T-helper 2 cell treated with Interferon-gamma antibody and Interleukin-4, amounts not matched to agents 5 μg/mL and 100 μg/mL, for 36 hours (primary cell): ENCODE data around the gene INPP4B.
"Not testable (repeated sequence)": the region's sequence is repeated elsewhere in the genome, so short reads cannot be mapped to it uniquely, and the experiment has no call there.

Source experiments
- DNase-seq: peaks from one replicate; pipeline ENCODE4 v3.0.0; 2021; ENCODE audit warnings: low spot score
- H3K27ac Mint-ChIP-seq: one replicate; pipeline ENCODE4 v1.8.0; 2021; ENCODE audit warnings: mild to moderate bottlenecking, mixed read lengths
- H3K27me3 Mint-ChIP-seq: one replicate; pipeline ENCODE4 v1.8.0; 2021; ENCODE audit warnings: low read depth, mixed read lengths
- H3K36me3 Mint-ChIP-seq: one replicate; pipeline ENCODE4 v1.8.0; 2021; ENCODE audit warnings: low read depth, mixed read lengths
- H3K4me1 Mint-ChIP-seq: one replicate; pipeline ENCODE4 v1.8.0; 2021; ENCODE audit warnings: low read depth, mixed read lengths
- H3K4me3 Mint-ChIP-seq: one replicate; pipeline ENCODE4 v1.8.0; 2022; ENCODE audit warnings: mild to moderate bottlenecking, moderate library complexity, mixed read lengths
- H3K9me3 Mint-ChIP-seq: one replicate; pipeline ENCODE4 v1.8.0; 2021; ENCODE audit warnings: mixed read lengths

INPP4B gene

DNA sequence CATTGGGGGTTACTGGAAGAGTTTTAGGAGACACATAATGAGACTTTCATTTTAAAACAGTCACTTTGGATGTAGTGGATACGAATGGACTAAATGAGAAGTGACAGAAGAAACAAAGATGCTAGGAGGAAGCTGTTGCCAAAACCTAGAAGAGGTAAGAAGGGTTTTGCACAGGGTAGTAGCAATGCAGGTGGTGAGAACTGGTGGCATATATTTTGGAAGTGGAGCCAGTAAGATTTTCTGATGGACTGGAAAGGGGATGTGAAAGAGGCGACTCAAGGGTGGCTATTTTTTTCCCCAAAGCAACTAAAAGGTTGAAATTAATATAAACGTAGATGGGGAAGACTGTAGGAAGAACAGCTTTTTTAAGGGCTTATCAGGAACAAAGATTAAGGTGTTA is 747.7 kb downstream of the INPP4B start:
- Mint-ChIP-seq H3K9me3 (no peaks in the 10 kb centered on the region), H3K4me3 (no peak overlapping the region), H3K27ac (no peak overlapping the region), H3K4me1 (no peaks in the 10 kb centered on the region), H3K36me3 (peaks cover 42% of the 10 kb centered on the region), H3K27me3 (no peaks in the 10 kb centered on the region)
- no peak for DNase-seq

DNA sequence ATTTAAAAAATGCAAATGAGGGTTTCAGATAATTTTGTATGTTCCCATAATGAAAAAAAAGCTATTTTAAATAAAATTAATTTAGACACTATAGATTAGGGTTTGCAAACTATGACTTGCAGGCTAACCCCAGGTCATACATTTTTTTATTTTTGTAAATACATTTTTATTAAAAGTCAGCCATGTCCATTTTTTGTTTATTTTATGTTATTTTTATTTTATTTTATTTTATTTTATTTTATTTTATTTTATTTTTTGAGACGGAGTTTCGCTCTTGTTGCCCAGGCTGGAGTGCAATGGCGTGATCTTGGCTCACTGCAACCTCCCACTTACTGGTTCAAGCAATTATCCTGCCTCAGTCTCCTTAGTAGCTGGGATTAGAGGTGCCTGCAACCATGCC is 749.1 kb downstream of the INPP4B start:
- no peak overlapping the region for H3K4me3 Mint-ChIP-seq
- H3K27me3 Mint-ChIP-seq: no peaks in the 10 kb centered on the region
- H3K4me1 Mint-ChIP-seq: no peaks in the 10 kb centered on the region
- DNase-seq: no peak
- peaks cover 44% of the 10 kb centered on the region for H3K36me3 Mint-ChIP-seq
- H3K9me3 Mint-ChIP-seq: no peaks in the 10 kb centered on the region
- no peak overlapping the region for H3K27ac Mint-ChIP-seq

DNA sequence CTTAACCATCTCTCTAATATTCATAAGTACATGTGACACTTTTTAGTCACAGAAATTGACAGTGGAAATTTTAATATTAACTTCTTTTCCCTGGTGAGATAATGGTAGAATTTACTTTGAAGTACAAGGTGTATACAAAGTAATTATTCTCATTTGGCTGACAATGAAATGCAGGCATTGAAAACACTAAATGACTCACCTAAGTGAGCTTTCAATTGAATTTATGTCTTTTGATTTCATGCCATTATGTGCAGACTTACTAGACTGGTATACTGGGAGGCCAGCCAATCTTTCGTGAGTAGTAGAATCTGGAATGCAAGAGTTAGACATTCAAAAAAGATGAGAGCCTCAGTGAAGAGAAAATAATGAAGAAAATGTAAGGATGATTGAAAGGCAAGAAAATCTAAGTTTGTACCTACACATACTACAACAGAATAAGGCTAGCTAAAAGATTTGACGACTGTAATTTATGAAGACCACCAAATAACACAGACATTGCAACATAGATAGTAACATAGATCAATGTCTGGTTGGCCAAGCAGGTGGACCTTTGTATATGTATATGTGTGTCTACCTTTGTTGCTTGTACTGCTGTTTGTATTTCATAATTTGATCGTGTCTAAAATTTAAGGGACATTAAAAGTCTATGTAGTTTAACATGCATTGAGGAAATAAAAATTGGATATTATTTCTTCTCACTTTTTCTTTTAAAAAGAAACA is 750.1 kb downstream of the INPP4B start:
- H3K27me3 Mint-ChIP-seq: no peaks in the 10 kb centered on the region
- H3K36me3 Mint-ChIP-seq: peaks cover 43% of the 10 kb centered on the region
- no peak for DNase-seq
- H3K27ac Mint-ChIP-seq: no peak overlapping the region
- no peaks in the 10 kb centered on the region for H3K4me1 Mint-ChIP-seq
- H3K9me3 Mint-ChIP-seq: no peaks in the 10 kb centered on the region
- no peak overlapping the region for H3K4me3 Mint-ChIP-seq

DNA sequence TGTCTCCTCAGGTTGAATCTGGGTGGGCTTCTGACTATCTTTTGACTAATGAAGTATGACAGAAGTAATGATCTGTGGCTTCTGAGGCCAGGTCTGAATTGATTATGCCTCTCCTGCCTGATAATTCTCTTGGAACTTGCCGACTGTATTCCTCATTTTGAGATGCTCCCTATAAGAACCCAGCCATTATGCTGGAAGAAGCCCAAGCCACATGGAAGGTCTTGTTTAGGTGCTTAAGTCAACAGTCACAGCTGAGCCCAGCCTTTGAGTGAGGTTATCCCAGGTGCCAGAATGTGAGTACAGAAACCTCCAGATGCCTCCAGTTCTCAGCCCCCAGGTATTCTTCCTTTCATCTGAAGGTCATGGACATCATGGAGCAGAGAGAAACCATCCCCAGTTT is 753.2 kb downstream of the INPP4B start:
- no peak overlapping the region for H3K27ac Mint-ChIP-seq
- H3K9me3 Mint-ChIP-seq: no peaks in the 10 kb centered on the region
- H3K27me3 Mint-ChIP-seq: no peaks in the 10 kb centered on the region
- no peak overlapping the region for H3K4me3 Mint-ChIP-seq
- no peak for DNase-seq
- peaks cover 30% of the 10 kb centered on the region for H3K36me3 Mint-ChIP-seq
- no peaks in the 10 kb centered on the region for H3K4me1 Mint-ChIP-seq

DNA sequence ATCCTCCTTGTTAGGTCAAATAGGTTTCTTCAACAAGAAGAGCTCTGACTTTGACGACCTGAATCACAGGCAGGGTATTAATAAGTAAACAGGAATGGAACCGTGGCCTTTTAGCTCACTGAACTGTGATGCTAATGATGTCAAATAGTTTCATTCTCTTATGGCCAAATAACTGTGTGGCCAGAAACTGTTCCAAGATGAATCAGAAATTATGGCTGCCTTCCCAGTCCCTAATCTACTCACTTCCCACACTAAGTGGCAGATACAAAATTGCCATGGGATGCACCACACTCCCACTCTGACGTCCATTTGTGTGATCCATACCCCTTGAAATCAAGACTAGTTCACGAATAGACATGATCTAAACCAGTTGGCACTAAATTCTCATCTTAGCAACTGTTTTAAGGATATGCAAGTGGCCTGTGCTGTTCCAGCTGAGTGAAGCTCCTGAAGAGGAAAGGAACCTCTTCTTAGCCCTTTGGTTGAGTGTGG is 754.4 kb downstream of the INPP4B start:
- Mint-ChIP-seq H3K27ac (no peak overlapping the region), H3K4me1 (peaks cover 4% of the 10 kb centered on the region), H3K27me3 (no peaks in the 10 kb centered on the region), H3K9me3 (no peaks in the 10 kb centered on the region), H3K4me3 (no peak overlapping the region), H3K36me3 (peaks cover 33% of the 10 kb centered on the region)
- DNase-seq: no peak

DNA sequence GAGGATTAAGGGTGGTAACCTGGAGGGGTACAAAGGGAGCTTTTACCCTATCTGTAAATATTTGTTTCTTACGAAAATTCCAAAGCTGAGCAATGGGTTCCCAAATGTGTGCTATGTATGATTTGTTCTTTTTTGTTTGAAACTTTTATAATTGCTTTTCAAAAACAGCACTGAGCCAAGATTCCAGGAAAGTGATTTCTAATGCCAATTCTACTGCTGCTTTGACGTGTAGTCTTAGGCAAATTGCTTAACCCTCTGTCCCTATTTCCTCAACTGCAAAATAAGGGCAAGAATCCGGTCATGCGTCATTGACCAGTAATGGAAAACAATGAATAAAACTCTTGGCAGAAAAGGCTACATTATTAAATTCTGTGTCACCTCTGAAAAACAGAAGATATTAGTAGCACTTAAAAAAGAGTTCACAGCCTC is 755.0 kb downstream of the INPP4B start:
- no peak for DNase-seq
- Mint-ChIP-seq H3K36me3 (peaks cover 33% of the 10 kb centered on the region), H3K27me3 (no peaks in the 10 kb centered on the region), H3K4me1 (peaks cover 4% of the 10 kb centered on the region), H3K9me3 (no peaks in the 10 kb centered on the region), H3K4me3 (no peak overlapping the region), H3K27ac (no peak overlapping the region)

DNA sequence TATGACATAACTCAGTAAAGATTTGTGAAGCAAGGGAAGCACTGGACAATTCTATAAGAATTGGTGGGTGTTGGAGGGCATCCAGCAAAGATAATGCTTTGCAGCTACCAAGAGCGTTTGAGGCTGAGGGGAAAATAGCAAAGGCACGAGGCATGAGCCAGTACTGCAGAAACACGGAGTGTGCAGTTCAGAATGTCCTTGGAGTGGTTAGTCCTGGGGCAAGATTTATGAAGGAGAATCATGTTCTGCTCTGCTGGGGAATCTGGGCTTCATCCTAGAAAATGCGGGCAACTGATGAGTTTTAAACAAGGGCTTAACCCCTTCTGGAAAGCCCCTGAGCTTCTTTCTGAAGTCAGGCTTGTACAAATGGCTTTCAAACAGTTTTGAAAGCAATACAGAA is 757.2 kb downstream of the INPP4B start:
- H3K4me1 Mint-ChIP-seq: peaks cover 4% of the 10 kb centered on the region
- no peaks in the 10 kb centered on the region for H3K9me3 Mint-ChIP-seq
- no peak overlapping the region for H3K4me3 Mint-ChIP-seq
- no peak for DNase-seq
- H3K36me3 Mint-ChIP-seq: peaks cover 27% of the 10 kb centered on the region
- no peak overlapping the region for H3K27ac Mint-ChIP-seq
- no peaks in the 10 kb centered on the region for H3K27me3 Mint-ChIP-seq

DNA sequence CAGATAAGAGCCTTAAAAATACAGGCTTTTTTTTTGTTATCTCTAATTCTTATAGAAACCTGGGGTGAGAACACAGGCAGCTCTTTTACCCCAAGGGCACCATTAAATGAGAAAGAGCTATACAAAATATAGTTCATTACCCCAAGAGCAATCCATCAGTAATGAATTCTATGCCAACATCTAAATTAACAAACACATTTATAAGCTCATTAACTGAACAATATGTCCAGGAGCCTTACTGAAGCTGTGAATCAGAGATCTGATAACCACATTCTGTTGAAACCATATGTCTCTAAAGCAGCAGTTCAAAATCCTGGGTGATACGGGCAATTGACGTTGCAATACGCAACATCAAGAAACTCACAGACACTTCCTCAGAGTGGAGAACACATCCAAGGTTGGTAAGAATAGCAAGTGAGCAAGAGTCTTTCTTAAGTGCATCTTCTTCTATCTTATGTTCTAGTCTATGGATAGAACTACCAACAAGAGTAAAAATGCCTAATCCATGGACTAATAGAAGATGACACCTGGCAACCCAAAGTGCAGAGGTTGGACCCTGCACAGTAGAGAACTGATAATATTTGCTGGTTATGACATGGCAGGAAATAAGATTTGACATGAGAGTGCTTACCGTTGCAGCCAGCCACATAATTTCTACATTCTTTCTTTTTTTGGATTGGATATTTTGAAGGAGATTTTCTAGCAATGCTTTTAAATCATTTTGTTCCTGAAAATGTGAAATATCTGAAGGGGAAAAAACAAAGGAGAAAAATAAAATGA is 760.4 kb downstream of the INPP4B start:
- Mint-ChIP-seq H3K9me3 (no peaks in the 10 kb centered on the region), H3K4me3 (no peak overlapping the region), H3K36me3 (peaks cover 27% of the 10 kb centered on the region), H3K4me1 (peaks cover 4% of the 10 kb centered on the region), H3K27me3 (no peaks in the 10 kb centered on the region), H3K27ac (no peak overlapping the region)
- DNase-seq: no peak

DNA sequence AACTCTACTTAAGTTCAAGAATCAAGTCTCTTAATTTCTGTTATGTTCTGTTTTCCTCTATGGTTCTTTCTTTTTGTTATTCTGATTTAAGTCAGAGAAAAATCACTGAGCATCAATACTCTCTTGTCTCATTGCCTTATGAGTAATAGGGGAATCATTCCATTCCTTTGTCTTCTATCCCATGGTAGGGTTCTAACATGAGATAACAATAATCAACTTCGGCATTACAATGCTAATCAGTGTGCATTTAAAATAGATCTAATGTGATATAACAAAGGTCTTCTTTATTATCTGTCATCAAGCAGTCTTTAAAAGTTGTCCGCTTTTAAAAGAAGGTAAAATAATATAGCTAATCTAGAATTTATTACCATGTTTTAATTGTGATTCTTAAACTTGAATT is 762.8 kb downstream of the INPP4B start:
- Mint-ChIP-seq H3K4me3 (no peak overlapping the region), H3K9me3 (no peaks in the 10 kb centered on the region), H3K27ac (no peak overlapping the region), H3K4me1 (peaks cover 4% of the 10 kb centered on the region), H3K36me3 (peaks cover 32% of the 10 kb centered on the region), H3K27me3 (no peaks in the 10 kb centered on the region)
- no peak for DNase-seq

DNA sequence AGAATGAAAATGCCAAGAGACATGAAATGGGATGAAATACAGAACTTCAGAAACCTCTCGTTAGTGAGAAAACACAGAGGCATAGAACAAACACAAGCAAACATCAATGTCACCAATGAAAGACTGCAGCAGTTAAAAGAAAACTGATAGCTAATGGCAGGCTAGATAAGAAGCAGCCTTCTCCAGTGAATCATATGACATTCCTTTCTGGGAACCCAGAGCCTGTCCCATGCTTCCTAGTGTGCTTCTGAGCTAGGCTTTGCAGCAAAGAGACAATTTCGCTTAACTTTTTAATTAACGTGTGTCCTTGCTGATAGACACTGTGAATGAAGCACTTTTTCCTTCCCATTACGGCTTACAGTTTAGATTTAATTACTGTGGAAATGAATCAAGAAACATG is 765.1 kb downstream of the INPP4B start:
- Mint-ChIP-seq H3K4me3 (no peak overlapping the region), H3K36me3 (peaks cover 35% of the 10 kb centered on the region), H3K9me3 (no peaks in the 10 kb centered on the region), H3K27me3 (no peaks in the 10 kb centered on the region), H3K4me1 (no peaks in the 10 kb centered on the region), H3K27ac (no peak overlapping the region)
- no peak for DNase-seq

DNA sequence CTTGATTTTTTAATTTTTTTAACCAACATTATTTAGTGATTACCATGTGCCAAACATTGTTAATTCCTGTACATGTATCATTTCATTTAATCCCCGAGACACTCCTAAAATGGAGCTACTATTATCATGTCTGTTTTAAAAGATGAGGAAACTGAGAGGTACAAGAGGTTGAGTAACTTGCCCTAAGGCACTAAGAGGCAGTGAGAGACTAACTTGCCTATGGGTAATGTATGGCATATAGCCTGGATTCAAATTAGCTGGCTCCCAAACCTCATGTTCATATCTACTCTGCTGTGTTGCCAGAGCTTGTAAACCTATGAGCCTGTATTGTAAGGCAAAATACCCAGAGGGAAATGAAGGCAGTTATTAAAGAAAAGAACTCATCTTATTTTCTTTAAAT is 766.1 kb downstream of the INPP4B start:
- H3K36me3 Mint-ChIP-seq: peaks cover 35% of the 10 kb centered on the region
- no peaks in the 10 kb centered on the region for H3K4me1 Mint-ChIP-seq
- H3K27ac Mint-ChIP-seq: no peak overlapping the region
- H3K27me3 Mint-ChIP-seq: no peaks in the 10 kb centered on the region
- H3K4me3 Mint-ChIP-seq: no peak overlapping the region
- no peaks in the 10 kb centered on the region for H3K9me3 Mint-ChIP-seq
- no peak for DNase-seq

DNA sequence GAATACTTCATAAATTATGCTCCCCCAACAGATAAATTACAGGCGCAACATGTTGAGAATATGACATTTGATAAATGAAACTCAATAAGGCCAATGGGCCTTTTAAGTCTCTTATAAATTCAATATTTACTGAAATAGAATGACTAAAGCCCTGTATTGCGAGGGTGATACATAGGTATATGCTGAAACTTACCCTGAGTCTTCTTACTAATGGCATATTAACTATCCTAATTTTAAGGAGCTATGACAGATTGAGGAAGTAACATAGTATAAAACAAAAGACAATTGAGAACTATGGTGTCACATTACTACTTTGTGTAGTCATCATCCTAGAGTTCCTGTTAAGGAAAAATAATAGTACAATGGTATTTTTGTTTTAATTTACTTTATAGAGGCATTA is 769.1 kb downstream of the INPP4B start:
- Mint-ChIP-seq H3K9me3 (no peaks in the 10 kb centered on the region), H3K4me1 (no peaks in the 10 kb centered on the region), H3K36me3 (peaks cover 57% of the 10 kb centered on the region), H3K27me3 (no peaks in the 10 kb centered on the region), H3K4me3 (no peak overlapping the region), H3K27ac (no peak overlapping the region)
- DNase-seq: no peak

DNA sequence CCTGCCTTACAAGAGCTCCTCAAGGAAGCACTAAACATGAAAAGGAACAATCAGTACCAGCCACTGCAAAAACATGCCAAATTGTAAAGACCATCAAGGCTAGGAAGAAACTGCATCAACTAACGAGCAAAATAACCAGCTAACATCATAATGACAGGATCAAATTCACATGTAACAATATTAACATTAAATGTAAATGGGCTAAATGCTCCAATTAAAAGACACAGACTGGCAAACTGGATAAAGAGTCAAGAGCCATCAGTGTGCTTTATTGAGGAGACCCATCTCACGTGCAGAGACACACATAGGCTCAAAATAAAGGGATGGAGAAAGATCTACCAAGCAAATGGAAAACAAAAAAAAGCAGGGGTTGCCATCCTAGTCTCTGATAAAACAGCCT is 777.8 kb downstream of the INPP4B start:
- not testable (repeated sequence) for H3K27ac Mint-ChIP-seq, DNase-seq, H3K4me1 Mint-ChIP-seq

DNA sequence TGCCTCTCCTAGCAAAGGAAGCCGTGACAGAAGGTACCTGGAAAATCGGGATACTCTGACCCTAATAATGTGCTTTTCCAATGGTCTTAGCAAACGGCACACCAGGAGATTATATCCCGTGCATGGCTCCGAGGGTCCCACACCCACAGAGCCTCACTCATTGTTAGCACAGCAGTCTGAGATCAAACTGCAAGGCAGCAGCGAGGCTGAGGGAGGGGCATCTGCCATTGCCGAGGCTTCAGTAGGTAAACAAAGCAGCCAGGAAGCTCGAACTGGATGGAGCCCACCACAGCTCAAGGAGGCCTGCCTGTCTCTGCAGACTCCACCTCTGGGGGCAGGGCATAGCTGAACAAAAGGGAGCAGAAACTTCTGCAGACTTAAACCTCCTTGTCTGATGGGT is 779.5 kb downstream of the INPP4B start:
- H3K36me3 Mint-ChIP-seq: peaks cover 67% of the 10 kb centered on the region
- DNase-seq, H3K27me3 Mint-ChIP-seq, H3K4me3 Mint-ChIP-seq, H3K4me1 Mint-ChIP-seq, H3K27ac Mint-ChIP-seq: not testable (repeated sequence)
- H3K9me3 Mint-ChIP-seq: peaks cover 29% of the 10 kb centered on the region

More for the DNA sequence above, 777.8 kb downstream of the INPP4B start:
- not testable (repeated sequence) for H3K4me3 Mint-ChIP-seq, H3K27me3 Mint-ChIP-seq
- H3K9me3 Mint-ChIP-seq: peaks cover 32% of the 10 kb centered on the region
- peaks cover 73% of the 10 kb centered on the region for H3K36me3 Mint-ChIP-seq
